ENCODE data around the gene KIAA0586.

DNA sequence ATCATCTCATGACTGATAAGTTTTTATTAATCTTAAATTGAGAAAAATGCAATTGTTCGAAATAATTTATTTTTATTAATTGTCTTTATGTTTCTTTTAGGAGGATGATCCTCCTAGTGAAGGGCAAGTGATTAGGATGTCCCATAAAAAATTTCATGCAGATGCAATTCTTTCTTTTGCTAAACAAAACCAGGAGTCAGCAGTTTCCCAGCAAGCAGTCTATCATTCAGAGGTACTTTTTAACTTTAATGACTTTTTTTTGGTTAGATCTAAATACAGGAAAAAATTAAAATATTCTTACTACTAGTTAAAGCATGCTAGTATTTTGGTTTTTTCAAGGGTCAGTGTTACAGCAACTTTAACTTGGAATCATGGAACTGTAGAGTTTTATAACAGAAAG is 64.5 kb downstream of the KIAA0586 start:
- TF ChIP-seq, protein P1, sequence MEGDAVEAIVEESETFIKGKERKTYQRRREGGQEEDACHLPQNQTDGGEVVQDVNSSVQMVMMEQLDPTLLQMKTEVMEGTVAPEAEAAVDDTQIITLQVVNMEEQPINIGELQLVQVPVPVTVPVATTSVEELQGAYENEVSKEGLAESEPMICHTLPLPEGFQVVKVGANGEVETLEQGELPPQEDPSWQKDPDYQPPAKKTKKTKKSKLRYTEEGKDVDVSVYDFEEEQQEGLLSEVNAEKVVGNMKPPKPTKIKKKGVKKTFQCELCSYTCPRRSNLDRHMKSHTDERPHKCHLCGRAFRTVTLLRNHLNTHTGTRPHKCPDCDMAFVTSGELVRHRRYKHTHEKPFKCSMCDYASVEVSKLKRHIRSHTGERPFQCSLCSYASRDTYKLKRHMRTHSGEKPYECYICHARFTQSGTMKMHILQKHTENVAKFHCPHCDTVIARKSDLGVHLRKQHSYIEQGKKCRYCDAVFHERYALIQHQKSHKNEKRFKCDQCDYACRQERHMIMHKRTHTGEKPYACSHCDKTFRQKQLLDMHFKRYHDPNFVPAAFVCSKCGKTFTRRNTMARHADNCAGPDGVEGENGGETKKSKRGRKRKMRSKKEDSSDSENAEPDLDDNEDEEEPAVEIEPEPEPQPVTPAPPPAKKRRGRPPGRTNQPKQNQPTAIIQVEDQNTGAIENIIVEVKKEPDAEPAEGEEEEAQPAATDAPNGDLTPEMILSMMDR (IDR thresholded peaks at IDR 0.05) = no peak
- TF ChIP-seq POLR2A (IDR thresholded peaks at IDR 0.05; ENCODE audit: low read depth) = no peak
- TF ChIP-seq EP300 (IDR thresholded peaks at IDR 0.05) = no peak
- TF ChIP-seq POLR2AphosphoS5 (IDR thresholded peaks at IDR 0.05) = no peak
